GM12878 (cell line): ENCODE results near the gene SLC39A5. TPM values are rescaled to one million over a fixed set of nuclear protein-coding genes. Genes with fewer than 3 reads are reported as not detected.
A peak's percentile ranks its signal among the peaks of the same experiment; 100 is the strongest.

ENCODE experiments used
- ATAC-seq: fragments of 200-7000 bp; cut with Tn5 transposase; 3 replicates; pipeline ENCODE4 v1.9.1; 2020; ENCODE audit warnings: mild to moderate bottlenecking, moderate library complexity
- BruUV-seq: library from RNA; stranded (reverse); fragments of 400-500 nt; replicated peaks from 2 replicates; lab custom pipeline; 2021; lab: Mats Ljungman, UMichigan
- CTCF ChIA-PET: fragments of 300-600 bp; sonication (Branson Sonifier 250); formaldehyde crosslinking; extraction: SDS; loops from one replicate; lab custom pipeline; 2021; ENCODE audit warnings: inconsistent platforms; lab: Yijun Ruan, JAX
- POLR2A ChIA-PET: fragments of 350-600 bp; formaldehyde crosslinking; extraction: SDS; loops from one replicate; lab custom pipeline; 2021; ENCODE audit warnings: inconsistent platforms; lab: Charles Lee
- RAD21 ChIA-PET: fragments of 300-600 bp; sonication (Branson Sonifier 250); formaldehyde crosslinking; loops from one replicate; lab custom pipeline; 2023; ENCODE audit warnings: antibody characterized with exemption; ENCODE audit not compliant: unreplicated experiment; lab: Charles Lee
- SMC1A ChIA-PET: fragments of 300-600 bp; sonication (Branson Sonifier 250); formaldehyde crosslinking; loops from one replicate; lab custom pipeline; 2023; ENCODE audit not compliant: unreplicated experiment, uncharacterized antibody; lab: Charles Lee
- DNase-seq: peaks from one replicate; pipeline ENCODE4 v3.0.0-alpha.2; 2011; ENCODE audit warnings: low read depth, low spot score
- FAIRE-seq: peaks from 3 replicates; lab custom pipeline; 2011; peaks lifted over from hg19 to GRCh38; lab: Jason Lieb, UNC
- H2AFZ ChIP-seq: 2 replicates; pipeline ENCODE4 v1.6.0; 2011; ENCODE audit warnings: low read depth, low read length, control low read depth; ENCODE audit not compliant: control insufficient read depth
- H3K27ac ChIP-seq: 2 replicates; pipeline ENCODE4 v1.5.1; 2011; ENCODE audit warnings: control low read depth; ENCODE audit not compliant: control insufficient read depth, insufficient read depth
- H3K27me3 ChIP-seq, 2 experiments: replicated peaks in 1 of 2; 2 replicates each; pipeline versions ENCODE4 v1.6.0 to v1.6.1; 2011; ENCODE audit warnings: low read length in 1 of 2; ENCODE audit not compliant: control insufficient read depth in 2 of 2, insufficient read depth in 2 of 2
- H3K36me3 ChIP-seq, 2 experiments: 2 replicates each; pipeline ENCODE4 v1.5.1; 2011; ENCODE audit warnings: low read length in 1 of 2; ENCODE audit not compliant: control insufficient read depth in 2 of 2, insufficient read depth in 2 of 2
- H3K4me1 ChIP-seq: 2 replicates; pipeline ENCODE4 v1.6.1; 2011; ENCODE audit warnings: mild to moderate bottlenecking, low read length, moderate library complexity, mixed read lengths; ENCODE audit not compliant: control insufficient read depth, insufficient read depth
- H3K4me2 ChIP-seq: 2 replicates; pipeline ENCODE4 v1.6.0; 2011; ENCODE audit warnings: control low read depth; ENCODE audit not compliant: control insufficient read depth, insufficient read depth
- H3K4me3 ChIP-seq: fragments of 200-600 bp; sonication (generic); 2 replicates; pipeline ENCODE4 v1.5.1; 2016
- H3K79me2 ChIP-seq: 2 replicates; pipeline ENCODE4 v1.6.0; 2011; ENCODE audit warnings: low read length; ENCODE audit not compliant: control insufficient read depth, insufficient read depth
- H3K9ac ChIP-seq: 2 replicates; pipeline ENCODE4 v1.8.0; 2011; ENCODE audit warnings: low read length, control low read depth, mixed read lengths; ENCODE audit not compliant: control insufficient read depth, insufficient read depth
- H3K9me3 ChIP-seq: replicated peaks from 3 replicates; pipeline ENCODE4 v1.5.1; 2011; ENCODE audit warnings: mild to moderate bottlenecking, low read length; ENCODE audit not compliant: control insufficient read depth, insufficient read depth
- H4K20me1 ChIP-seq: 2 replicates; pipeline ENCODE4 v1.6.0; 2011; ENCODE audit not compliant: control insufficient read depth, insufficient read depth
- LARP7 ChIP-seq: fragments of 450-650 bp; IDR thresholded peaks from 2 replicates; pipeline ENCODE4 v1.6.1; 2017; ENCODE audit warnings: mild to moderate bottlenecking
- NFYA ChIP-seq: IDR thresholded peaks from 2 replicates; pipeline ENCODE4 v1.6.1; 2011; ENCODE audit warnings: low read depth, mild to moderate bottlenecking, low read length, improper control_type of control experiment, borderline replicate concordance
- NR2C1 ChIP-seq: fragments of 450-650 bp; IDR thresholded peaks from 2 replicates; pipeline ENCODE4 v1.6.1; 2017; ENCODE audit warnings: antibody characterized with exemption, mild to moderate bottlenecking, moderate library complexity
- SIN3A ChIP-seq: IDR thresholded peaks from 2 replicates; pipeline ENCODE4 v1.6.1; 2012; ENCODE audit warnings: low read depth, low read length, improper control_type of control experiment
- SPI1 ChIP-seq: IDR thresholded peaks from 2 replicates; pipeline ENCODE4 v1.6.1; 2011; ENCODE audit warnings: low read depth, mild to moderate bottlenecking, low read length, moderate library complexity, borderline replicate concordance; ENCODE audit not compliant: insufficient read depth
- WRNIP1 ChIP-seq: IDR thresholded peaks from 2 replicates; pipeline ENCODE4 v1.6.1; 2011; ENCODE audit warnings: low read depth, low read length, improper control_type of control experiment, borderline replicate concordance
- WGBS: methylation state at CpG from one replicate; pipeline ENCODE4 v1.1.6; 2016; ENCODE audit warnings: low lambda C conversion rate; ENCODE audit not compliant: insufficient replicate concordance, insufficient coverage; ENCODE audit errors: missing lambda C conversion rate; 5-methylcytosine and 5-hydroxymethylcytosine counted together
- in situ Hi-C: fragments of 300-500 bp; cut with MboI; formaldehyde crosslinking; loops from 9 replicates; pipeline ENCODE4 v1.14.3; 2018; ENCODE audit warnings: mixed read lengths
- intact Hi-C: fragments of 100-400 bp; cut with micrococcal nuclease; formaldehyde crosslinking; loops from one replicate; pipeline ENCODE4 v1.14.2; 2022; ENCODE audit not compliant: unreplicated experiment
- polyA plus RNA-seq, 11 experiments: library from polyadenylated mRNA; depleted of rRNA in 4 of 11; unstranded in 6 of 11; stranded (reverse) in 5 of 11; fragments of >200 nt; fragmentation: Nextera tagmentation in 4 of 11; fragmentation: Illumina TruSeq in 1 of 11; extraction: Ambion mirVana in 4 of 11; extraction: Trizol in 1 of 11; gene quantifications; 1 replicate in 1 of 11; 2 replicates in 10 of 11; pipeline versions ENCODE4 v1.2.1 to v1.2.3, GENCODE V29; 2011 to 2016; ENCODE audit warnings: inconsistent platforms in 2 of 11, missing spikeins in 2 of 11, low read depth in 1 of 11
- total RNA-seq, 4 experiments: library from RNA; depleted of rRNA in 3 of 4; stranded (reverse); fragments of >200 nt in 3 of 4; fragmentation: Illumina TruSeq in 1 of 4; extraction: Trizol in 1 of 4; gene quantifications; 2 replicates each; pipeline versions ENCODE4 v1.2.1 to v1.2.3, GENCODE V29; 2013 to 2021
- TF ChIP-seq, protein P1 (sequence below): fragments of 450-650 bp; IDR thresholded peaks from 2 replicates; pipeline ENCODE4 v1.6.1; 2017; ENCODE audit warnings: mild to moderate bottlenecking, low read depth, inconsistent platforms; ENCODE audit not compliant: poor library complexity, severe bottlenecking

The SLC39A5 gene
- total and polyA plus RNA-seq, 10 of the 15 experiments (the other 5 are each of a cell fraction or from before 2014, with no cell fraction given): 0.15 to 0.56 (median 0.15) TPM; not detected in 7

- Histone ChIP-seq H2AFZ (peak overlapping the region; percentile 26; the same call in 1 of the 2 replicates), H3K9ac (peak overlapping the region; percentile 93), H3K4me2 (peak overlapping the region; percentile 72), H3K36me3 (peaks cover 3 to 4% of the 10 kb centered on the region in 2 experiments), H3K79me2 (peaks cover 27% of the 10 kb centered on the region), H3K9me3 (no peaks in the 10 kb centered on the region), H3K27ac (peak overlapping the region; percentile 80), H3K4me1 (0 out of 2 replicates have a peak, but pooled peaks cover 4% of the 10 kb centered on the region), H3K4me3 (peak overlapping the region; percentile 98), H3K27me3 (no peaks in the 10 kb centered on the region), H4K20me1 (no peaks in the 10 kb centered on the region; the same call in 1 of the 2 replicates)
- RAD21 ChIA-PET: interaction anchor here (1.0 to 4.6 kb wide), 18 partner anchors 14 to 451 kb away, joined by 3 to 98 read pairs (median 8); partner anchors contain the start of genes COQ10A, ESYT1, MYL6 and MYL6B
- POLR2A ChIA-PET: interaction anchor here (0.5 to 7.7 kb wide), 10 partner anchors 29 to 450 kb away, joined by 3 to 68 read pairs (median 6); partner anchors contain the start of genes DNAJC14, ESYT1, PA2G4 and RNF41
- CTCF ChIA-PET: interaction anchor here (0.6 to 8.9 kb wide), 27 partner anchors 11 to 449 kb away, joined by 3 to 129 read pairs (median 5); partner anchors contain the start of genes ESYT1, MYL6, RNF41 and ZC3H10
- FAIRE-seq (no peak), ATAC-seq (peak; percentile 9), DNase-seq (no peak)
- SMC1A ChIA-PET: interaction anchor here (0.8 to 6.2 kb wide), 16 partner anchors 11 to 447 kb away, joined by 3 to 68 read pairs (median 5); partner anchors contain the start of genes ESYT1, PA2G4, RNF41 and ZC3H10
- intact Hi-C loops: loop anchor here (1.0 to 10.0 kb wide), 3 partner anchors 30 to 454 kb away; partner anchors contain the start of gene MYL6
- 2% methylated on average over 17 of the region's 17 CpGs for WGBS
- 0 out of 2 replicates have a peak, but pooled peaks have one; percentile 63 for TF ChIP-seq WRNIP1
- no peak for TF ChIP-seq LARP7
- TF ChIP-seq NR2C1: no peak
- TF ChIP-seq SIN3A: 0 out of 2 replicates have a peak, but pooled peaks have one; percentile 1
- TF ChIP-seq, protein P1, sequence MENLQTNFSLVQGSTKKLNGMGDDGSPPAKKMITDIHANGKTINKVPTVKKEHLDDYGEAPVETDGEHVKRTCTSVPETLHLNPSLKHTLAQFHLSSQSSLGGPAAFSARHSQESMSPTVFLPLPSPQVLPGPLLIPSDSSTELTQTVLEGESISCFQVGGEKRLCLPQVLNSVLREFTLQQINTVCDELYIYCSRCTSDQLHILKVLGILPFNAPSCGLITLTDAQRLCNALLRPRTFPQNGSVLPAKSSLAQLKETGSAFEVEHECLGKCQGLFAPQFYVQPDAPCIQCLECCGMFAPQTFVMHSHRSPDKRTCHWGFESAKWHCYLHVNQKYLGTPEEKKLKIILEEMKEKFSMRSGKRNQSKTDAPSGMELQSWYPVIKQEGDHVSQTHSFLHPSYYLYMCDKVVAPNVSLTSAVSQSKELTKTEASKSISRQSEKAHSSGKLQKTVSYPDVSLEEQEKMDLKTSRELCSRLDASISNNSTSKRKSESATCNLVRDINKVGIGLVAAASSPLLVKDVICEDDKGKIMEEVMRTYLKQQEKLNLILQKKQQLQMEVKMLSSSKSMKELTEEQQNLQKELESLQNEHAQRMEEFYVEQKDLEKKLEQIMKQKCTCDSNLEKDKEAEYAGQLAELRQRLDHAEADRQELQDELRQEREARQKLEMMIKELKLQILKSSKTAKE: no peak
- no peak for TF ChIP-seq NFYA
- no peak for TF ChIP-seq SPI1
- in situ Hi-C loops: loop anchor here (5.0 kb wide), 1 partner anchor 56 kb away; no protein-coding TSS in a partner anchor
- no TSS peak for BruUV-seq
Measured at GRCh38 chr12:56188778-56189098, 41.1 kb upstream of the SLC39A5 start.
